ENCODE data around the gene PEMT. TPM values are rescaled to one million over a fixed set of nuclear protein-coding genes. Genes with fewer than 3 reads are reported as not detected.

PEMT gene
- total RNA-seq, 1 donor from 2014 or later, result 87.2 TPM

DNA sequence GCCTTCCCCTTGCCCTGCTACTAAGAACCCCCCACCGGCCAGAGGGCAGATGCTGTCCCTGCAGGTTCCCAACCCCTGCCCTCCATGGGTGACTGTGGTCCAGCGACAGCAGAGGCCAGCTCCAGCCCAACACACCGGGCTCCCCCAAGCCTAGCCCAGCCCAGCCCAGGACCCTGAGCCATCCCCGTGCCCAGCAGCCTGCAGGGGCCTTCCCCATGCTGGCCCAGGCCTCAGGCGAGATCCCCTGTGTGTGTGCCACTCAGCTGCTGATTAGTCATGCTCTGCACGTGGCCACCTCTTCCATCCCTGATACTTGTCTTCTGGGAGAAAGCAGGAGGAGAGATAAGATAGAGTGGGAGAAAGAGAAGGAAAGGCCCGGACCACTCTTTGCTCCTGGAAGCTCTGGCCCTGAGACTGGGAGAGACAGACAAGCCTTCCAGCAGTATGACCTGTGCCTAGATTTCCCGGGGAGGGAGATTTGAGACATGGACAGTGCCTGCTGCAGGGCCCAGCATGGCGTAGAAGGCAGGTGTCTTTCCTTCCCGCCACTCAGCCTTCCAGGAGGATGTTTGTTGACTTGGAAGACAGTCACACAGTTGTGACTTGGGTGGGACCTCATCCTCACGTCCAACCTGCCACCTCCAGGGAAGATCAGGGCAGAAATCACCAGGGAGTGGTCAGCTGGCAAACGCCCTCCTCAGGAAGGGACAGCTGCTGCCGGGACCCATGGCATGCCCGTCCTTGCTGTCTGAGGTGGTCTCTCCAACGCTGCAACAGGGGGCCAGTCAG is 54.0 kb downstream of the PEMT start:
- Histone ChIP-seq H3K36me3 (ENCODE audit: control insufficient read depth, insufficient read depth, low read length) (no peaks in the 10 kb centered on the region), H3K4me3 (ENCODE audit: low read depth, low read length) (no peak overlapping the region), H3K27me3 (ENCODE audit: control insufficient read depth, insufficient read depth, low read length) (no peaks in the 10 kb centered on the region)
- no peak for DNase-seq (ENCODE audit: low read depth)
- TF ChIP-seq, protein P1, sequence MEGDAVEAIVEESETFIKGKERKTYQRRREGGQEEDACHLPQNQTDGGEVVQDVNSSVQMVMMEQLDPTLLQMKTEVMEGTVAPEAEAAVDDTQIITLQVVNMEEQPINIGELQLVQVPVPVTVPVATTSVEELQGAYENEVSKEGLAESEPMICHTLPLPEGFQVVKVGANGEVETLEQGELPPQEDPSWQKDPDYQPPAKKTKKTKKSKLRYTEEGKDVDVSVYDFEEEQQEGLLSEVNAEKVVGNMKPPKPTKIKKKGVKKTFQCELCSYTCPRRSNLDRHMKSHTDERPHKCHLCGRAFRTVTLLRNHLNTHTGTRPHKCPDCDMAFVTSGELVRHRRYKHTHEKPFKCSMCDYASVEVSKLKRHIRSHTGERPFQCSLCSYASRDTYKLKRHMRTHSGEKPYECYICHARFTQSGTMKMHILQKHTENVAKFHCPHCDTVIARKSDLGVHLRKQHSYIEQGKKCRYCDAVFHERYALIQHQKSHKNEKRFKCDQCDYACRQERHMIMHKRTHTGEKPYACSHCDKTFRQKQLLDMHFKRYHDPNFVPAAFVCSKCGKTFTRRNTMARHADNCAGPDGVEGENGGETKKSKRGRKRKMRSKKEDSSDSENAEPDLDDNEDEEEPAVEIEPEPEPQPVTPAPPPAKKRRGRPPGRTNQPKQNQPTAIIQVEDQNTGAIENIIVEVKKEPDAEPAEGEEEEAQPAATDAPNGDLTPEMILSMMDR (IDR thresholded peaks at IDR 0.05; ENCODE audit: insufficient read depth, low read length, poor library complexity, severe bottlenecking), result no peak

DNA sequence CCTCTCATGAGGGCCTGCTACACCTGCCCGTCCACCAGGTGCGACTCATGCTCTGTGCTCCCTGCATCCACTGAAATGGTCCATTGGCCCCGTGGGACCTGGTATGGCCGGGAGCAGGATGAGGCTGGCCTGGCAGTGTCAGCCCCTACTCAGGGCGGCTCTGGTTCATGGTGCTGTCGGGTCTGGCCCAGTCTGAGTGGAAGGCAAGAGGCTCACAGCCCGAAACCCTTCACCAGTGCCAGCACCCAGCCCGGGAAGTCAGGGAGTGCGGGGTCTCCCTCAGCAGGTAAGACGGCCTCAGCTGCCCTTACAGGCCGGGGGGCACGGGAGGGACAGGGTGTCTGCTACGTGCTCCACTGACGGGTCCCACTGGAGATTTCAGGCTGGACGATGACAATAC is 54.8 kb downstream of the PEMT start:
- TF ChIP-seq, protein P1 (IDR thresholded peaks at IDR 0.05; ENCODE audit: insufficient read depth, low read length, poor library complexity, severe bottlenecking), result no peak
- DNase-seq (ENCODE audit: low read depth), result no peak
- H3K4me3 ChIP-seq (ENCODE audit: low read depth, low read length), result no peak overlapping the region

DNA sequence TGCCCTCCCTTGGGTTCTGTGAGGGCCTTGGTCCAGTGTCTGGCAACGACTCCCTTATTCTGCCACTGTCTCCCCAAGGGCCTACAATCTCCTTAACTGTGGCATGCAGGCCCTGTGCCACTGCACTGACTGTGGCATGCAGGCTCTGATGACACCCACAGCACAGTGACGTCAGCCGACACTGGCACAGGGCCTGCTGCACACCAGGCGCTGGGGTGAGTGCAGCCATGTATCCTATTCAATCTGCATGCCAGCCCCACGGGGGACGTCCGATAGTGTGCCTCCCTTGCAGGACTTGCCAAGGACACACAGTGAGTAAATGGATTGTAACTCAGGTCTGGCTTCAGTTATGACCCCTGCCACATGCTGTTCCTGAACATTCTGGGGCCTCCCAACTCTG is 55.6 kb downstream of the PEMT start:
- Histone ChIP-seq H3K27me3 (ENCODE audit: control insufficient read depth, insufficient read depth, low read length) (no peaks in the 10 kb centered on the region), H3K4me3 (ENCODE audit: low read depth, low read length) (no peak overlapping the region), H3K36me3 (ENCODE audit: control insufficient read depth, insufficient read depth, low read length) (no peaks in the 10 kb centered on the region)
- TF ChIP-seq, protein P1 (IDR thresholded peaks at IDR 0.05; ENCODE audit: insufficient read depth, low read length, poor library complexity, severe bottlenecking), result no peak
- DNase-seq (ENCODE audit: low read depth), result no peak

More for the DNA sequence above, 54.8 kb downstream of the PEMT start:
- Histone ChIP-seq H3K27me3 (ENCODE audit: control insufficient read depth, insufficient read depth, low read length) (no peaks in the 10 kb centered on the region), H3K36me3 (ENCODE audit: control insufficient read depth, insufficient read depth, low read length) (no peaks in the 10 kb centered on the region)

DNA sequence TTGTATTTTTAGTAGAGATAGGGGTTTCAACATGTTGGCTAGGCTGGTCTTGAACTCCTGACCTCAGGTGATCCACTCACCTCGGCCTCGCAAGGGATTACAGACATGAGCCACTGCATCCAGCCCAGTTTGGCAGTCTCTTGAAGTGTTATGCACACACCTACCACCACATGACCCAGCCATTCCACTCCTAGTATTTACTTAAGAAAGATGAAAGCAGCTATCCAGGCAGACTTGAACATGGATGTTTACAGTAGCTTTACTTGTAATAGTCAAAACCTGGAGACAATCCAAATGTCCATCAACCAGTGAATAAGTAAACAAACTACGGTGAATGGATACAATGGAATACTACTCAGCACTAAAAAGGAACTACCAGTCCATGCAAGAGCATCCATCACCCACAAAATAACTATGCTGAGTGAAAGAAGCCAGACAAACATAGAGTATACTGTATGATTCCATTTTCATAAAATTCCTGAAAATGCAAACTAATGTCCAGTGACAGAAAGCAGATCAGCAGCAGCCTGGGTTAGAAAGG is 57.5 kb downstream of the PEMT start:
- Histone ChIP-seq H3K36me3 (ENCODE audit: control insufficient read depth, insufficient read depth, low read length) (no peaks in the 10 kb centered on the region), H3K4me3 (ENCODE audit: low read depth, low read length) (no peak overlapping the region), H3K27me3 (ENCODE audit: control insufficient read depth, insufficient read depth, low read length) (no peaks in the 10 kb centered on the region)
- TF ChIP-seq, protein P1 (IDR thresholded peaks at IDR 0.05; ENCODE audit: insufficient read depth, low read length, poor library complexity, severe bottlenecking), result no peak
- no peak for DNase-seq (ENCODE audit: low read depth)

DNA sequence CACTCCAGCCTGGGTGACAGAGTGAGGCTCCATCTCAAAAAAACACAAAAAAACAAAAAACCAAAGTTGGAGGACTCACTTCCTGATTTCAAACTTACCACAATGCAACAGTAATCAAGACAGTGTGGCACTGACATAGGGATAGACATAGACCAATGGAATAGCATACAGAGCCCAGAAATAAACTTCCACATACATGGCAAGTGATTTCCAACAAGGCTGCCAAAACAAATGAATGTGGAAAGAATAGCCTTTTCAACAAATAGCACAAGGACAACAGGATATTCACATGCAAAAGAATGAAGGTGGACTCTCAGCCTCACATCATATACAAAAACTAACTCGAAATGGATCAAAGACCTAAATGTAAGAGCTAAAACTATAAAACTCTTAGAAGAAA is 58.5 kb downstream of the PEMT start:
- Histone ChIP-seq H3K27me3 (ENCODE audit: control insufficient read depth, insufficient read depth, low read length) (no peaks in the 10 kb centered on the region), H3K4me3 (ENCODE audit: low read depth, low read length) (no peak overlapping the region), H3K36me3 (ENCODE audit: control insufficient read depth, insufficient read depth, low read length) (no peaks in the 10 kb centered on the region)
- TF ChIP-seq, protein P1 (IDR thresholded peaks at IDR 0.05; ENCODE audit: insufficient read depth, low read length, poor library complexity, severe bottlenecking), result no peak
- DNase-seq (ENCODE audit: low read depth), result no peak
